GM21737 (cell line): ENCODE measurements around the gene COL1A2.

Experiments
- ATAC-seq: cut with Tn5 transposase; IDR thresholded peaks from one replicate; pipeline ENCODE4 v1.9.1; 2021; ENCODE audit warnings: mild to moderate bottlenecking, moderate library complexity; ENCODE audit not compliant: unreplicated experiment

COL1A2 gene

DNA sequence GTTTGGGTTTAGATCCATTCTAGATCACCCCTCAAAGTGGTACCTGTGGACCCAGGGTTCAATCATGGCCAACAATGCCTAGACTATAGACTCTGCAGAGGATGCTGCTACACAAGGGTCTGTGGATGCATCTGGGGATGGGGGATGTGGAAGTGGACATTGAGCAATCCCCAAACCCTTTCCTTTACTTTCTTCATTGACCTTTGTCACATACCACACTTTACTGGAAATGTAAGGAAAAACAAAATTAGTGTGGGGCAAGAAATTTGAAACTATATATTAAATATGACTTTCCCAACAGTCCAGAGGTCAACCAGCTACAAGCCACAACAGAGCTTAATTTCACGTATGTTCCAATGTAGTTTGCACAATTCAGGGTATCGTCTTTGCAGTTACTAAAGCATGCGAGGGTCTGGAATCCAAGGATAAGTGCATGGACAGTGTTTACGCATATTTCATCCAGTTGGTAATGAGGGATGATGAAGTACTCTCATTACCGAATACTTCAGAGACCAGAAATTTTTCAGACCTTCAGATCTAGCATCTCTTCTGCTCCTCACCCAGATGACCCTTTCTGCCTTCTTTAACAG is 81.7 kb downstream of the COL1A2 start:
- no peak for ATAC-seq

DNA sequence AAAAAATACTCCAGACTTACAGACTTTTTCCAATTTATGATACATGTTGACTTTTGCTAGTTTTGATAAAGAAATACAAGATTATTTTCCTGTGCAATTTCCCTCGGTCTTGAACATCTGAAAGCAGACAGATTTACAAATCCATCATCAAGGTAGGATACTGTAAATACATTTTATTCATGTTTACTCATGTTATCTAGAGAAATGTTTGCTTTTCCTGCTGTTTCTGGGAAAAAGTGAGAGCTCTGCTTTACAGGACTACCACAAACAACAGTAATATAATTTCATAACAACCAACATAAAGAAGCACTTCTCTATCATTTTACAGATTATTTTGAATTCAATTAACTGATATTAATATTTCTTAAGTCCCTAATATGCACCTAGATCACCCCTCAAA is 83.2 kb downstream of the COL1A2 start:
- ATAC-seq: no peak

DNA sequence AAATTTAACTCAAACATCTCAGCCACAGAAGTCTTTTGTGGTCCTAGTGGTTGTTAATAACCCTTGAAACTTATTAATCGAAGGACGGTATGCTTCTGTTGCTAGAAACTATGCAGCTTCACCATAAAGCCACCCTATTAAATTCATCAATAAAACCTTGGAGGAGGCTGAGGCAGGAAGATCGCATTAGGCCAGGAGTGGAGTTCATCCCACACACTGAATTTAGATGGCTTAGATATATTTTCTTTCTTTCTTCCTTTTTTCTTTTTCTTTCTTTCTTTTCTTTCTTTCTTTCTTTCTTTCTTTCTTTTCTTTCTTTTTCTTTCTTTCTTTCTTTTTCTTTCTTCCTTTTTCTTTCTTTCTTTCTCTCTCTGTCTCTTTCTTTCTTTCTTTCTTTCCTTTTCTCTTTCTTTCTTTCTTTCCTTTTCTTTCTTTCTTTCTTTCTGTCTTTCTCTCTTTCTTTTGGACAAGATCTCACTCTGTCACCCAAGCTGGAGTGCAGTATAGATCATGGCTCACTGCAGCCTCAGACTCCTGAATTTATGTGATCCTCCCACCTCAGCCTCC is 84.0 kb downstream of the COL1A2 start:
- no peak for ATAC-seq
